WI38 (cell line): Measurements from ENCODE around the gene SLC16A11.
"Not testable (repeated sequence)": the region's sequence is repeated elsewhere in the genome, so short reads cannot be mapped to it uniquely, and the experiment has no call there.

Experiments used
- H3K4me3 ChIP-seq: 2 replicates; pipeline ENCODE4 v1.5.1; 2011; ENCODE audit warnings: low read depth, mild to moderate bottlenecking, control low read depth, low read length
- CTCF ChIP-seq: IDR thresholded peaks from 2 replicates; pipeline ENCODE4 v1.5.1; 2012; ENCODE audit warnings: low read depth, mild to moderate bottlenecking, control low read depth, low read length

SLC16A11 gene

GRCh38 chr17:6994118-6994598, 49.7 kb downstream of the SLC16A11 start:
- TF ChIP-seq CTCF = no peak

GRCh38 chr17:6993613-6994056, 50.3 kb downstream of the SLC16A11 start:
- not testable (repeated sequence) for H3K4me3 ChIP-seq

More at GRCh38 chr17:6994118-6994598, 49.7 kb downstream of the SLC16A11 start:
- no peak overlapping the region for H3K4me3 ChIP-seq
